ENCODE measurements around the gene RAB7A. TPM values are rescaled to one million over a fixed set of nuclear protein-coding genes. Genes with fewer than 3 reads are reported as not detected.
A peak's percentile ranks its signal among the peaks of the same experiment; 100 is the strongest.

Gene RAB7A
- total and polyA plus RNA-seq, 3 experiments from 2014 or later: 206 to 285 (median 260) TPM

GRCh38 chr3:128703561-128703960 is 22.4 kb upstream of the RAB7A start:
- Mint-ChIP-seq H3K9me3 (no peaks in the 10 kb centered on the region), H3K36me3 (no peaks in the 10 kb centered on the region), H3K27ac (no peak overlapping the region), H3K4me1 (peaks cover 0 to 4% (median 0%) of the 10 kb centered on the region in 3 donors), H3K4me3 (no peak overlapping the region), H3K27me3 (peaks cover 2 to 7% of the 10 kb centered on the region in 2 donors)
- Histone ChIP-seq H3K27me3 (ENCODE audit: insufficient read depth, low read length, poor library complexity, severe bottlenecking) (no peaks in the 10 kb centered on the region), H3K4me1 (ENCODE audit: insufficient read depth, low read length) (no peaks in the 10 kb centered on the region), H3K4me3 (ENCODE audit: low read length) (no peak overlapping the region), H3K27ac (ENCODE audit: low read depth, low read length) (no peak overlapping the region), H3K36me3 (ENCODE audit: insufficient read depth, low read length) (no peaks in the 10 kb centered on the region), H3K9me3 (ENCODE audit: low read length) (no peaks in the 10 kb centered on the region)
- ChIA-PET POLR2A (no interaction called here), CTCF (interaction anchor here (1.0 kb wide), 1 partner anchor 78 kb away, joined by 3 read pairs; no protein-coding TSS in a partner anchor)
- DNase-seq: no peak

GRCh38 chr3:128706086-128706615 is 19.8 kb upstream of the RAB7A start:
- no peaks in the 10 kb centered on the region for H3K9me3 ChIP-seq (ENCODE audit: low read length)
- H3K36me3 ChIP-seq (ENCODE audit: insufficient read depth, low read length): no peaks in the 10 kb centered on the region
- DNase-seq: no peak
- ChIA-PET CTCF (interaction anchor here (1.2 to 1.8 kb wide), 2 partner anchors 16 to 25 kb away, joined by 3 to 4 read pairs; no protein-coding TSS in a partner anchor), POLR2A (no interaction called here)
- no peak overlapping the region for H3K27ac ChIP-seq (ENCODE audit: low read depth, low read length)
- no peaks in the 10 kb centered on the region for H3K4me1 ChIP-seq (ENCODE audit: insufficient read depth, low read length)
- no peak overlapping the region for H3K4me3 ChIP-seq (ENCODE audit: low read length)
- Mint-ChIP-seq H3K9me3 (no peaks in the 10 kb centered on the region), H3K27ac (no peak overlapping the region), H3K4me3 (no peak overlapping the region), H3K27me3 (no peaks in the 10 kb centered on the region), H3K4me1 (no peaks in the 10 kb centered on the region), H3K36me3 (no peaks in the 10 kb centered on the region)
- no peaks in the 10 kb centered on the region for H3K27me3 ChIP-seq (ENCODE audit: insufficient read depth, low read length, poor library complexity, severe bottlenecking)

- Mint-ChIP-seq H3K27me3 (no peaks in the 10 kb centered on the region), H3K27ac (no peak overlapping the region), H3K4me3 (no peak overlapping the region), H3K9me3 (no peaks in the 10 kb centered on the region), H3K36me3 (no peaks in the 10 kb centered on the region), H3K4me1 (no peaks in the 10 kb centered on the region)
- Histone ChIP-seq H3K27me3 (ENCODE audit: insufficient read depth, low read length, poor library complexity, severe bottlenecking) (no peaks in the 10 kb centered on the region), H3K27ac (ENCODE audit: low read depth, low read length) (no peak overlapping the region), H3K36me3 (ENCODE audit: insufficient read depth, low read length) (no peaks in the 10 kb centered on the region), H3K4me3 (ENCODE audit: low read length) (no peak overlapping the region), H3K9me3 (ENCODE audit: low read length) (no peaks in the 10 kb centered on the region), H3K4me1 (ENCODE audit: insufficient read depth, low read length) (no peaks in the 10 kb centered on the region)
- CTCF ChIA-PET: interaction anchor here (1.5 to 1.7 kb wide), 2 partner anchors 10 to 90 kb away, joined by 4 to 5 read pairs; no protein-coding TSS in a partner anchor
- no peak for DNase-seq
- POLR2A ChIA-PET: interaction anchor here (0.6 kb wide), 1 partner anchor 24 kb away, joined by 4 read pairs; no protein-coding TSS in a partner anchor
Measured at GRCh38 chr3:128707928-128708494, 18.0 kb upstream of the RAB7A start.

- DNase-seq: no peak
- Histone ChIP-seq H3K4me3 (ENCODE audit: low read length) (no peak overlapping the region), H3K4me1 (ENCODE audit: insufficient read depth, low read length) (no peaks in the 10 kb centered on the region), H3K36me3 (ENCODE audit: insufficient read depth, low read length) (no peaks in the 10 kb centered on the region), H3K27ac (ENCODE audit: low read depth, low read length) (no peak overlapping the region), H3K9me3 (ENCODE audit: low read length) (no peaks in the 10 kb centered on the region), H3K27me3 (ENCODE audit: insufficient read depth, low read length, poor library complexity, severe bottlenecking) (no peaks in the 10 kb centered on the region)
- H3K4me1 Mint-ChIP-seq: no peaks in the 10 kb centered on the region
- POLR2A ChIA-PET: no interaction called here
- no peaks in the 10 kb centered on the region for H3K27me3 Mint-ChIP-seq
- H3K9me3 Mint-ChIP-seq: no peaks in the 10 kb centered on the region
- no peak overlapping the region for H3K4me3 Mint-ChIP-seq
- CTCF ChIA-PET: interaction anchor here (1.5 to 1.7 kb wide), 2 partner anchors 9 to 91 kb away, joined by 4 to 5 read pairs; no protein-coding TSS in a partner anchor
- no peaks in the 10 kb centered on the region for H3K36me3 Mint-ChIP-seq
- H3K27ac Mint-ChIP-seq: no peak overlapping the region
Measured at GRCh38 chr3:128709038-128709437, 16.9 kb upstream of the RAB7A start.

GRCh38 chr3:128709506-128710210 is 16.3 kb upstream of the RAB7A start:
- Histone ChIP-seq H3K9me3 (ENCODE audit: low read length) (no peaks in the 10 kb centered on the region), H3K36me3 (ENCODE audit: insufficient read depth, low read length) (no peaks in the 10 kb centered on the region), H3K4me1 (ENCODE audit: insufficient read depth, low read length) (peaks cover 2% of the 10 kb centered on the region), H3K27me3 (ENCODE audit: insufficient read depth, low read length, poor library complexity, severe bottlenecking) (no peaks in the 10 kb centered on the region), H3K4me3 (ENCODE audit: low read length) (no peak overlapping the region), H3K27ac (ENCODE audit: low read depth, low read length) (no peak overlapping the region)
- Mint-ChIP-seq H3K4me1 (peaks cover 1 to 2% (median 2%) of the 10 kb centered on the region in 3 donors), H3K27ac (no peak overlapping the region), H3K9me3 (no peaks in the 10 kb centered on the region), H3K27me3 (no peaks in the 10 kb centered on the region), H3K36me3 (no peaks in the 10 kb centered on the region), H3K4me3 (no peak overlapping the region)
- ChIA-PET CTCF (no interaction called here), POLR2A (no interaction called here)
- DNase-seq: no peak

GRCh38 chr3:128710816-128711433 is 15.1 kb upstream of the RAB7A start:
- Mint-ChIP-seq H3K9me3 (no peaks in the 10 kb centered on the region), H3K27ac (no peak overlapping the region), H3K36me3 (no peaks in the 10 kb centered on the region), H3K4me3 (no peak overlapping the region), H3K4me1 (peaks cover 9 to 11% (median 10%) of the 10 kb centered on the region in 3 donors), H3K27me3 (no peaks in the 10 kb centered on the region)
- CTCF ChIA-PET: no interaction called here
- H3K4me1 ChIP-seq (ENCODE audit: insufficient read depth, low read length): peaks cover 12% of the 10 kb centered on the region
- H3K27ac ChIP-seq (ENCODE audit: low read depth, low read length): no peak overlapping the region
- no peaks in the 10 kb centered on the region for H3K9me3 ChIP-seq (ENCODE audit: low read length)
- POLR2A ChIA-PET: no interaction called here
- no peaks in the 10 kb centered on the region for H3K27me3 ChIP-seq (ENCODE audit: insufficient read depth, low read length, poor library complexity, severe bottlenecking)
- H3K36me3 ChIP-seq (ENCODE audit: insufficient read depth, low read length): no peaks in the 10 kb centered on the region
- DNase-seq: no peak
- H3K4me3 ChIP-seq (ENCODE audit: low read length): no peak overlapping the region

- H3K27me3 Mint-ChIP-seq: no peaks in the 10 kb centered on the region
- H3K9me3 Mint-ChIP-seq: no peaks in the 10 kb centered on the region
- peak overlapping the region in 1 of 8 donors; percentile 36 for H3K27ac Mint-ChIP-seq
- CTCF ChIA-PET: no interaction called here
- H3K36me3 ChIP-seq (ENCODE audit: insufficient read depth, low read length): no peaks in the 10 kb centered on the region
- peaks cover 10 to 11% (median 11%) of the 10 kb centered on the region in 3 donors for H3K4me1 Mint-ChIP-seq
- no peak overlapping the region for H3K4me3 Mint-ChIP-seq
- H3K27me3 ChIP-seq (ENCODE audit: insufficient read depth, low read length, poor library complexity, severe bottlenecking): no peaks in the 10 kb centered on the region
- peaks cover 12% of the 10 kb centered on the region for H3K4me1 ChIP-seq (ENCODE audit: insufficient read depth, low read length)
- H3K27ac ChIP-seq (ENCODE audit: low read depth, low read length): no peak overlapping the region
- DNase-seq: no peak
- no peaks in the 10 kb centered on the region for H3K9me3 ChIP-seq (ENCODE audit: low read length)
- H3K36me3 Mint-ChIP-seq: no peaks in the 10 kb centered on the region
- POLR2A ChIA-PET: no interaction called here
- no peak overlapping the region for H3K4me3 ChIP-seq (ENCODE audit: low read length)
Measured at GRCh38 chr3:128712848-128713247, 13.1 kb upstream of the RAB7A start.

Data from CD8-positive, alpha-beta memory T cell (primary cell).